SK-N-MC (cell line): ENCODE results near the gene GINS2.

ENCODE experiments used
- EZH2 ChIP-seq: fragments of 200-600 bp; sonication (generic); IDR thresholded peaks from one replicate; pipeline ENCODE4 v1.6.1; 2017; ENCODE audit warnings: antibody characterized with exemption
- POLR2AphosphoS5 ChIP-seq: IDR thresholded peaks from 2 replicates; pipeline ENCODE4 v1.6.1; 2012; ENCODE audit warnings: mild to moderate bottlenecking, low read depth, low read length, borderline replicate concordance

DNA sequence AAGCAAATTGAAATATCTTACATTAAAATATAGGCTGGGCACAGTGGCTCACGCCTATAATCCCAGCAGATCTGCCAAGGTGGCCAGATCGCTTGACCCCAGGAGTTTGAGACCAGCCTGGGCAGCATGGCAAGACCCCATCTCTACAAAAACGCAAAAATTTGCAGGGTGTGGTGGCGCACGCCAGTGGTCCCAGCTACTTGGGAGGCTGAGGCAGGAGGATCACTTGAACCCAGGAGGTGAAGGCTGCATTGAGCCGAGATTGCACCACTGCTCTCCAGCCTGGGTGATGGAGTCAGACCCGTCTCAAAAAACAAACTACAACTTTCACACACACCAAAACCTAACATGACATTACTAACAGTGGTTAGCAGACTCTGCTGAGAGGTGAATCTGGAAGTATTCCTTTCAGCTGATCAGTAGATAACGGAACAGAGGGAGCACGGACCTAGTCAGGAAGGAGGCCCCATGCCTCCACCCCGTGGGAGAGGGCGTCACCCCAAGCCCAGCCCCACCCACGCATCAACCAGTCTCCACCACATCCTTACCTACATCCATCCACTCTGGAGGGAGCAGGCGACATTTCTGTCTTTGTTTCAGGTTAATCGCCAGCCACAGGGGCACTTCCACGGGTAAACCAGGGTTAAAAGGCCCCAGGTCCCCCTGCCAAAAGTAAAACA lies 1.7 kb downstream of the GINS2 start:
- TF ChIP-seq EZH2 (no peak), POLR2AphosphoS5 (no peak)
